ENCODE measurements around the gene FREM2.

GRCh38 chr13:38879786-38880185 is 192.9 kb downstream of the FREM2 start:
- TF ChIP-seq CTCF (conservative IDR thresholded peaks at IDR 0.05; ENCODE audit: low read length) (no peak), EZH2phosphoT487 (IDR thresholded peaks at IDR 0.05; ENCODE audit: borderline replicate concordance, low read depth, low read length) (no peak)

Data from OCI-LY7 (cell line).